GM19324 (cell line): ENCODE data around the gene BRMS1.
"Not testable (repeated sequence)": the region's sequence is repeated elsewhere in the genome, so short reads cannot be mapped to it uniquely, and the experiment has no call there.

Experiments used
- ATAC-seq: cut with Tn5 transposase; IDR thresholded peaks from one replicate; pipeline ENCODE4 v1.9.1; 2021; ENCODE audit warnings: mild to moderate bottlenecking, moderate library complexity; ENCODE audit not compliant: unreplicated experiment, low FRiP score

Gene BRMS1

GRCh38 chr11:66326261-66327111 lies 18.4 kb downstream of the BRMS1 start:
- no peak for ATAC-seq

GRCh38 chr11:66325263-66325671 lies 19.6 kb downstream of the BRMS1 start:
- no peak for ATAC-seq

GRCh38 chr11:66324664-66325063 lies 20.2 kb downstream of the BRMS1 start:
- no peak for ATAC-seq

DNA sequence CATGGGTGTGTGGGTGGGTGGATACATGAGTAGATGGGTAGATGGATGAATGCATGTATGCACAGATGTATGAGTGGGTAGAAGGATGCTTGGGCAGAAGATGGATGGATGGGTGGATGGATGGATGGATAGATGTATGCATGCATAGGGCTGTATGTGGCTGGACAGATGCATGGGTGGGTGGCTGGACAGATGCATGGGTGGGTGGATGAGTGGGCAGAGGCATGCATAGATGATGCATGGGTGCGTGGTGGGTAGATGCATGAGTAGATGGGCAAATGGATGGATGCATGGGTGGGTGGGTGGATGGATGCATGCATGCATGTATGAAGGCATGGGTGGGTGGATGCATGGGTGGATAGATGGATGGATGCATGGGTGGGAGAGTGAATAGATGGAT lies 21.2 kb downstream of the BRMS1 start:
- ATAC-seq: no peak

GRCh38 chr11:66322732-66323427 lies 22.0 kb downstream of the BRMS1 start:
- ATAC-seq: no peak

DNA sequence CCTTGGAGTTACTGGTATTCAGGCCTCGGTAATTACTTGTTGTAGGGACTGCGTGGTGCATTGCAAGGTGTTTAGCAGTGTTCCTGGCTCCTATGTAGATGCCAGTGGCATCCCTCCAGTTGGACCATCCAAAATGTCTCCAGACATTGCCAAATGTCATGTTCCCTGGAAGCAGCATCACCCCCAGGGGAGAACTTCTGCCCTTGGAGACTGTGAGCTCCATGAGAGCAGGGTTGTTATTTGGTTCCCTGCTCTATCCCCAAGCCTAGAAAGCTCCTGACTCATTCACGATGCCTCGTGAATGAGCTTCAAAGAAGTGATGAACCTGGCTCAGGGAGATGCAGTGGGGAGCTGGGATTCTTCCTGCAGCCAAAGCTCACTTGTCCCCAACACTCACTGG lies 23.3 kb downstream of the BRMS1 start:
- no peak for ATAC-seq

- ATAC-seq: not testable (repeated sequence)
Observed at GRCh38 chr11:66320748-66321147, 24.2 kb downstream of the BRMS1 start.

DNA sequence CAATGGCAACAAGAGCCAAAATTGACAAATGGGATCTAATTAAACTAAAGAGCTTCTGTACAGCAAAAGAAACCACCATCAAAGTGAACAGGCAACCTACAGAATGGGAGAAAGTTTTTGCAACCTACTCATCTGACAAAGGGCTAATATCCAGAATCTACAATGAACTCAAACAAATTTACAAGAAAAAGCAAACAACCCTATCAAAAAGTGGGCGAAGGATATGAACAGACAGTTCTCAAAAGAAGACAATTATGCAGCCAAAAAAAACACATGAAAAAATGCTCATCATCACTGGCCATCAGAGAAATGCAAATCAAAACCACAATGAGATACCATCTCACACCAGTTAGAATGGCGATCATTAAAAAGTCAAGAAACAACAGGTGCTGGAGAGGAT lies 24.6 kb downstream of the BRMS1 start:
- ATAC-seq: not testable (repeated sequence)

- no peak for ATAC-seq
Observed at GRCh38 chr11:66318600-66318970, 26.3 kb downstream of the BRMS1 start.

- ATAC-seq: no peak
Observed at GRCh38 chr11:66317723-66318599, 26.9 kb downstream of the BRMS1 start.

GRCh38 chr11:66317322-66317722 lies 27.6 kb downstream of the BRMS1 start:
- no peak for ATAC-seq

DNA sequence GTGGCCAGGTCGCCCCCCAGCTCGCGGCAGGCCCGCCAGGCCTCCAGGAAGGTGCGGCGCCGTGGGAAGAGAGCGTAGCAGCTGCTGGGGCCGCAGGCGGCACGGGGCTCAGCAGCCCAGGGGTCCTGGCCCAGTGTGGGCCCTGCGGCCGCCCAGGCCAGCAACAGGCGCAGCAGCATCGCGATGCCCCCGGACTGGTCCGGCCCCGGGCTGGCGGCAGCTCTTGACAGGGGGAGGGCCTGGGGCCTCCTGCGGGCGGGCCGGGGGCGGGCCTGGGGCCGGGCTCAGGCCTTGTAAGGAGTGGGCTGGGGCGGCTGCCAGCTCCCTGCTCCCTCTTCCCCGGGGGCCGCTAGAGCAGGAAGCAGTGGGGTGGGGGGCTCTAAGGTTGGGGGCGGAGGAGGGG lies 28.1 kb downstream of the BRMS1 start, which contains the start of gene CD248:
Gene CD248 (minus strand): TSS at position 196 of the 403 bp plus-strand sequence. CDS start 17 bp downstream, at position 179.
- ATAC-seq: no peak

- ATAC-seq: no peak
Observed at GRCh38 chr11:66315921-66316811, 28.7 kb downstream of the BRMS1 start.

DNA sequence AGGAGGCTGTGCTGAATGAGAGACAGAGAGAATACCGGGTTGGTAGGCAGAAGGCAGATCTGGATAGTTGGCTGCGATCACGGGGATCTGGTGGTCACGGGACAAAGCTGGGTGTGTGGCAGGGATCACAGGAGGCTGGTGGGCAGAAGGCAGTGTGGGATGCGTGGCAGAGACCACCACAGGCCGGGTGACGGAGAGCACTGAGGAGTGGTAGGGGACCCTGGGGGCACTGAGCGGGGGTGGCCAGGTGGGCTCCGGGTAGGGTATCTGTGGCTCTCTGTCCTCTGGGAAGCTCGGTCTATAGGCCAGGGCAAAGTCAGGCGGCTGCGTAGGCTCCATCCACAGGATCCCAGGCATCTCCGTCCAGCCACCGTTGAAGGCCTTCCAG lies 29.4 kb downstream of the BRMS1 start:
- ATAC-seq: no peak

- ATAC-seq: no peak
Observed at GRCh38 chr11:66314561-66315497, 30.1 kb downstream of the BRMS1 start.

- ATAC-seq: no peak
Observed at GRCh38 chr11:66314186-66314501, 30.8 kb downstream of the BRMS1 start.

- ATAC-seq: no peak
Observed at GRCh38 chr11:66313321-66314185, 31.4 kb downstream of the BRMS1 start.
